Measurements from ENCODE around the gene ZNF460.

GRCh38 chr19:57327993-57328392 lies 47.7 kb downstream of the ZNF460 start:
- TF ChIP-seq CTCF (IDR thresholded peaks at IDR 0.05 in 2 of 3, conservative IDR thresholded peaks at IDR 0.05 in 1 of 3; ENCODE audit: borderline replicate concordance in 1 of 3, insufficient read depth in 1 of 3, low read depth in 2 of 3, low read length in 2 of 3) (no peak), EZH2phosphoT487 (IDR thresholded peaks at IDR 0.05; ENCODE audit: borderline replicate concordance) (no peak), POLR2A (IDR thresholded peaks at IDR 0.05; ENCODE audit: borderline replicate concordance, extremely low read depth, insufficient read depth, insufficient read length) (no peak), EZH2 (IDR thresholded peaks at IDR 0.05) (no peak), POLR2AphosphoS5 (IDR thresholded peaks at IDR 0.05; ENCODE audit: low read depth, low read length) (no peak), SP1 (IDR thresholded peaks at IDR 0.05; ENCODE audit: low read depth) (no peak), ELF1 (IDR thresholded peaks at IDR 0.05; ENCODE audit: borderline replicate concordance, low read depth) (no peak), CBX3 (IDR thresholded peaks at IDR 0.05; ENCODE audit: low read depth) (no peak)

Measured in HCT116 (cell line).